HCT116 (cell line): ENCODE results near the gene TREM2.

Experiments used
- CTCF ChIP-seq, 3 experiments: fragments of 200-600 bp in 1 of 3; sonication (generic) in 1 of 3; IDR thresholded peaks in 2 of 3; conservative IDR thresholded peaks in 1 of 3; 2 replicates each; pipeline ENCODE4 v1.5.1; 2012 to 2017; ENCODE audit warnings: low read depth in 2 of 3, low read length in 2 of 3, antibody characterized with exemption in 1 of 3, borderline replicate concordance in 1 of 3, control low read depth in 1 of 3, mild to moderate bottlenecking in 1 of 3, mixed read lengths in 1 of 3, mixed run types in 1 of 3, moderate library complexity in 1 of 3; ENCODE audit not compliant: insufficient read depth in 1 of 3
- EGR1 ChIP-seq: IDR thresholded peaks from 2 replicates; pipeline ENCODE4 v1.6.1; 2012; ENCODE audit warnings: low read depth
- ELF1 ChIP-seq: IDR thresholded peaks from 2 replicates; pipeline ENCODE4 v1.6.1; 2012; ENCODE audit warnings: low read depth, borderline replicate concordance
- EZH2 ChIP-seq: fragments of 200-600 bp; sonication (generic); IDR thresholded peaks from 2 replicates; pipeline ENCODE4 v1.6.1; 2017; ENCODE audit warnings: antibody characterized with exemption, mixed run types
- EZH2phosphoT487 ChIP-seq: fragments of 200-600 bp; IDR thresholded peaks from 2 replicates; pipeline ENCODE4 v1.6.1; 2018; ENCODE audit warnings: antibody characterized with exemption, borderline replicate concordance
- POLR2A ChIP-seq: IDR thresholded peaks from 2 replicates; pipeline ENCODE4 v1.7.0; 2011; ENCODE audit warnings: borderline replicate concordance; ENCODE audit not compliant: insufficient read depth, insufficient read length; ENCODE audit errors: extremely low read depth
- RAD21 ChIP-seq: IDR thresholded peaks from 2 replicates; pipeline ENCODE4 v1.6.1; 2012; ENCODE audit warnings: low read depth, mild to moderate bottlenecking
- SRF ChIP-seq: IDR thresholded peaks from 2 replicates; pipeline ENCODE4 v1.6.1; 2012; ENCODE audit warnings: low read depth
- YY1 ChIP-seq: IDR thresholded peaks from 2 replicates; pipeline ENCODE4 v1.6.1; 2011; ENCODE audit warnings: low read length, low read depth, moderate library complexity, mild to moderate bottlenecking; ENCODE audit not compliant: insufficient replicate concordance; ENCODE audit errors: extremely low read depth
- ZFX ChIP-seq: fragments of 450-650 bp; IDR thresholded peaks from 2 replicates; pipeline ENCODE4 v1.6.1; 2017
- TF ChIP-seq, protein P1 (sequence below): IDR thresholded peaks from 2 replicates; pipeline ENCODE4 v1.6.1; 2012

DNA sequence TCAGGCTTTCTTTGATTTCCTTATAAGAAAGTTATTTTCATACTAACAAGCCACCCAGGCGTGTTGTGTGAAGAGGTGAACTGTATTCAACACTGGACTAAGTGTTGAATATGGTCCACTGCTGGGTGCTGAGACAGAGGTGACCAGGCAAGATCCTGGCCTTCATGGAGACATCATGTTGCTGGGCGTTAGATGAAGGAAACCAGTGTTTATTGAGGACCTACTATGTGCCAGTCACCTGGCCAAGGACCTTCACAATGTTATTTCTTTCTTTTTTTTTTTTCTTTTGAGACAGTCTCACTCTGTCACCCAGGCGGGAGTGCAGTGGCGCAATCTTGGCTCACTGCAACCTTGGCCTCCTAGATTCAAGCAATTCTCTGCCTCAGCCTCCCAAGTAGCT lies 6.9 kb downstream of the TREM2 start:
- no peak for TF ChIP-seq EZH2phosphoT487
- no peak for TF ChIP-seq CTCF (IDR thresholded peaks at IDR 0.05 in 2 of 3, conservative IDR thresholded peaks at IDR 0.05 in 1 of 3; ENCODE audit: borderline replicate concordance in 1 of 3, insufficient read depth in 1 of 3, low read depth in 2 of 3, low read length in 2 of 3)
- TF ChIP-seq EZH2 = no peak
- TF ChIP-seq POLR2A = no peak
- no peak for TF ChIP-seq EGR1
- no peak for TF ChIP-seq RAD21
- TF ChIP-seq, protein P1, sequence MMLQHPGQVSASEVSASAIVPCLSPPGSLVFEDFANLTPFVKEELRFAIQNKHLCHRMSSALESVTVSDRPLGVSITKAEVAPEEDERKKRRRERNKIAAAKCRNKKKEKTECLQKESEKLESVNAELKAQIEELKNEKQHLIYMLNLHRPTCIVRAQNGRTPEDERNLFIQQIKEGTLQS = no peak
- no peak for TF ChIP-seq YY1
- no peak for TF ChIP-seq ZFX
- TF ChIP-seq ELF1 = no peak
- TF ChIP-seq SRF = no peak
